ENCODE data around the gene THOC5. TPM values are rescaled to one million over a fixed set of nuclear protein-coding genes. Genes with fewer than 3 reads are reported as not detected.

THOC5 gene
- total and polyA plus RNA-seq, 4 donors = 21.0 to 51.8 (median 27.9) TPM

- H3K36me3 ChIP-seq (ENCODE audit: control insufficient read depth in 4 of 4, insufficient read depth in 4 of 4, low read length in 4 of 4) = no peaks in the 10 kb centered on the region
- H3K4me1 ChIP-seq (ENCODE audit: control insufficient read depth in 5 of 5, insufficient read depth in 5 of 5, low read length in 5 of 5) = peaks cover 0 to 25% (median 0%) of the 10 kb centered on the region in 5 donors
- no peak overlapping the region for H3K4me3 ChIP-seq
- peaks cover 3 to 19% (median 17%) of the 10 kb centered on the region in 3 donors for H3K27me3 ChIP-seq (ENCODE audit: control insufficient read depth in 3 of 3, insufficient read depth in 3 of 3, low read length in 2 of 3)
- ATAC-seq (ENCODE audit: insufficient read depth, low FRiP score) (no peak), DNase-seq (peak in 2 of 3 donors; percentile 23 to 44)
- H3K27ac ChIP-seq (ENCODE audit: low read depth in 1 of 2, low read length in 1 of 2) = no peak overlapping the region
- no peak for TF ChIP-seq CTCF (IDR thresholded peaks at IDR 0.05; ENCODE audit: control extremely low read depth, extremely low read depth)
- H3K9ac ChIP-seq (ENCODE audit: insufficient read depth in 1 of 2, low read length in 2 of 2) = no peak overlapping the region
- 11 to 14% methylated on average over 15 of the region's 15 CpGs for WGBS, 2 donors
- H3K9me3 ChIP-seq (ENCODE audit: control insufficient read depth in 4 of 4, insufficient read depth in 3 of 4, low read length in 3 of 4) = peaks cover 0 to 16% (median 0%) of the 10 kb centered on the region in 4 donors
Observed at GRCh38 chr22:29481265-29482000, 72.1 kb downstream of the THOC5 start.

GRCh38 chr22:29480512-29481264 is 72.9 kb downstream of the THOC5 start:
- TF ChIP-seq CTCF (IDR thresholded peaks at IDR 0.05; ENCODE audit: control extremely low read depth, extremely low read depth) = no peak
- 13% methylated on average over 82 to 107 of the region's 107 CpGs for WGBS, 2 donors
- no peak overlapping the region for H3K4me3 ChIP-seq
- ATAC-seq (ENCODE audit: insufficient read depth, low FRiP score) = no peak
- H3K4me1 ChIP-seq (ENCODE audit: control insufficient read depth in 5 of 5, insufficient read depth in 5 of 5, low read length in 5 of 5) = peaks cover 0 to 25% (median 0%) of the 10 kb centered on the region in 5 donors
- no peak overlapping the region for H3K27ac ChIP-seq (ENCODE audit: low read depth in 1 of 2, low read length in 1 of 2)
- H3K9ac ChIP-seq (ENCODE audit: insufficient read depth in 1 of 2, low read length in 2 of 2) = no peak overlapping the region
- no peaks in the 10 kb centered on the region for H3K36me3 ChIP-seq (ENCODE audit: control insufficient read depth in 4 of 4, insufficient read depth in 4 of 4, low read length in 4 of 4)
- peak; percentile 66 to 83 (median 76) for DNase-seq
- peaks cover 3 to 19% (median 17%) of the 10 kb centered on the region in 3 donors for H3K27me3 ChIP-seq (ENCODE audit: control insufficient read depth in 3 of 3, insufficient read depth in 3 of 3, low read length in 2 of 3)
- H3K9me3 ChIP-seq (ENCODE audit: control insufficient read depth in 4 of 4, insufficient read depth in 3 of 4, low read length in 3 of 4) = peaks cover 0 to 16% (median 0%) of the 10 kb centered on the region in 4 donors

DNA sequence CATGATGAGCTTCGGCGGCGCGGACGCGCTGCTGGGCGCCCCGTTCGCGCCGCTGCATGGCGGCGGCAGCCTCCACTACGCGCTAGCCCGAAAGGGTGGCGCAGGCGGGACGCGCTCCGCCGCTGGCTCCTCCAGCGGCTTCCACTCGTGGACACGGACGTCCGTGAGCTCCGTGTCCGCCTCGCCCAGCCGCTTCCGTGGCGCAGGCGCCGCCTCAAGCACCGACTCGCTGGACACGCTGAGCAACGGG is 73.4 kb downstream of the THOC5 start:
- no peak for ATAC-seq (ENCODE audit: insufficient read depth, low FRiP score)
- H3K27me3 ChIP-seq (ENCODE audit: control insufficient read depth in 3 of 3, insufficient read depth in 3 of 3, low read length in 2 of 3) = peaks cover 3 to 19% (median 17%) of the 10 kb centered on the region in 3 donors
- H3K27ac ChIP-seq (ENCODE audit: low read depth in 1 of 2, low read length in 1 of 2) = no peak overlapping the region
- no peak overlapping the region for H3K9ac ChIP-seq (ENCODE audit: insufficient read depth in 1 of 2, low read length in 2 of 2)
- no peak for DNase-seq
- peaks cover 0 to 25% (median 0%) of the 10 kb centered on the region in 5 donors for H3K4me1 ChIP-seq (ENCODE audit: control insufficient read depth in 5 of 5, insufficient read depth in 5 of 5, low read length in 5 of 5)
- H3K9me3 ChIP-seq (ENCODE audit: control insufficient read depth in 4 of 4, insufficient read depth in 3 of 4, low read length in 3 of 4) = peaks cover 0 to 13% (median 0%) of the 10 kb centered on the region in 4 donors
- no peak for TF ChIP-seq CTCF (IDR thresholded peaks at IDR 0.05; ENCODE audit: control extremely low read depth, extremely low read depth)
- H3K4me3 ChIP-seq = no peak overlapping the region
- WGBS, 2 donors = 6% methylated on average over 39 of the region's 39 CpGs
- H3K36me3 ChIP-seq (ENCODE audit: control insufficient read depth in 4 of 4, insufficient read depth in 4 of 4, low read length in 4 of 4) = no peaks in the 10 kb centered on the region

All from lung (tissue), 12 donors.